ENCODE data around the gene BICC1.

DNA sequence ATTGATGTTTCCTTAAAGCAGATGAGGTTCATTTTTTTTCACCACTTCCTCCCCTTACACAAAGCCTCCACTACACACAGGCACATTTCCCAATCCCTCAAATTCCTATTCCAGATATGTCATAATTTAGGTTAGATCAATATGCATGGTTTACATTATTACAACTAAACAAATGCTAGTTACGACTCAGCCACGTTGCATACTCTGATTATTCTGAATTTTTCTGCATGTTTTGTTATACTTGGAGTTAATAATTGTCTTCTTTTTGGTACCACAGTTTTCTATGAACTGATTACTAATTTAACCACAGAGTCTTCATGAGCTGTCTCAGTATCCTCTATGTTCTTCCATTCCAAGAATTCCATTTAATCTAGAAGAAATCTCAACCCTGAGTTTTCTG lies 4.4 kb upstream of the BICC1 start:
- no peak for TF ChIP-seq RAD21 (IDR thresholded peaks at IDR 0.05; ENCODE audit: low read length)
- TF ChIP-seq CTCF (conservative IDR thresholded peaks at IDR 0.05; ENCODE audit: low read depth, low read length) = no peak
- no peak for TF ChIP-seq POLR2A (IDR thresholded peaks at IDR 0.05; ENCODE audit: low read depth, low read length)
- TF ChIP-seq RFX5 (IDR thresholded peaks at IDR 0.05; ENCODE audit: low read depth, low read length) = no peak

Measured in IMR-90 (cell line).